ENCODE data around the gene ATP6V1B1. TPM values are rescaled to one million over a fixed set of nuclear protein-coding genes. Genes with fewer than 3 reads are reported as not detected.

ATP6V1B1 gene
- polyA plus RNA-seq (0.13 TPM in 1 of 3 replicates, not detected in the others), polyA minus RNA-seq (not detected in 3 replicates)
- 0.62 TPM for polyA plus RNA-seq (2011; ENCODE audit: low read depth)
- not detected in 2 replicates for polyA plus RNA-seq (2011; cell fraction: cytosol; rRNA removed)
- polyA plus RNA-seq (2011; cell fraction: nucleus; rRNA removed), result 0.37 and 0.55 TPM in 2 replicates
- polyA plus RNA-seq (2012; ENCODE audit: low replicate concordance), result not detected in 2 replicates
- polyA minus RNA-seq (2011; cell fraction: cytosol; rRNA and poly(A)+ RNA removed), result not detected
- polyA minus RNA-seq (2011; cell fraction: nucleus; rRNA and poly(A)+ RNA removed), result not detected in 2 replicates

- dilution Hi-C loops (cut with MboI; ENCODE audit: extremely low pct_ligation_motif_present, low sequenced_read_pairs), result no loop called here
- H3K4me1 ChIP-seq (ENCODE audit: control insufficient read depth, extremely low read depth, insufficient read depth, low read length), result no peaks in the 10 kb centered on the region
- H3K36me3 ChIP-seq (ENCODE audit: control insufficient read depth in 2 of 2, extremely low read depth in 1 of 2, insufficient read depth in 2 of 2, low read length in 2 of 2), result no peaks in the 10 kb centered on the region
- H3K27me3 ChIP-seq (ENCODE audit: control insufficient read depth, extremely low read depth, insufficient read depth, low read length), result peaks cover 16% of the 10 kb centered on the region
- TF ChIP-seq, protein P1, sequence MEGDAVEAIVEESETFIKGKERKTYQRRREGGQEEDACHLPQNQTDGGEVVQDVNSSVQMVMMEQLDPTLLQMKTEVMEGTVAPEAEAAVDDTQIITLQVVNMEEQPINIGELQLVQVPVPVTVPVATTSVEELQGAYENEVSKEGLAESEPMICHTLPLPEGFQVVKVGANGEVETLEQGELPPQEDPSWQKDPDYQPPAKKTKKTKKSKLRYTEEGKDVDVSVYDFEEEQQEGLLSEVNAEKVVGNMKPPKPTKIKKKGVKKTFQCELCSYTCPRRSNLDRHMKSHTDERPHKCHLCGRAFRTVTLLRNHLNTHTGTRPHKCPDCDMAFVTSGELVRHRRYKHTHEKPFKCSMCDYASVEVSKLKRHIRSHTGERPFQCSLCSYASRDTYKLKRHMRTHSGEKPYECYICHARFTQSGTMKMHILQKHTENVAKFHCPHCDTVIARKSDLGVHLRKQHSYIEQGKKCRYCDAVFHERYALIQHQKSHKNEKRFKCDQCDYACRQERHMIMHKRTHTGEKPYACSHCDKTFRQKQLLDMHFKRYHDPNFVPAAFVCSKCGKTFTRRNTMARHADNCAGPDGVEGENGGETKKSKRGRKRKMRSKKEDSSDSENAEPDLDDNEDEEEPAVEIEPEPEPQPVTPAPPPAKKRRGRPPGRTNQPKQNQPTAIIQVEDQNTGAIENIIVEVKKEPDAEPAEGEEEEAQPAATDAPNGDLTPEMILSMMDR (optimal IDR thresholded peaks at IDR 0.05 in 1 of 3, IDR thresholded peaks at IDR 0.05 in 1 of 3, conservative IDR thresholded peaks at IDR 0.05 in 1 of 3; ENCODE audit: extremely low read depth in 1 of 3, insufficient read depth in 2 of 3, low read length in 3 of 3), result no peak
- TF ChIP-seq EZH2 (IDR thresholded peaks at IDR 0.05; ENCODE audit: low read length), result no peak
- no peak within 1 kb of the TSS for H3K4me2 ChIP-seq (ENCODE audit: control insufficient read depth, extremely low read depth, insufficient read depth, low read depth, low read length)
- no peak for DNase-seq (ENCODE audit: low read depth, low spot score)
- no peaks in the 10 kb centered on the region for H4K20me1 ChIP-seq (ENCODE audit: control insufficient read depth, extremely low read depth, insufficient read depth, low read length)
- H3K4me3 ChIP-seq (ENCODE audit: control insufficient read depth in 2 of 3, extremely low read depth in 1 of 3, insufficient read depth in 2 of 3, low read depth in 1 of 3, low read length in 3 of 3), result no peak within 1 kb of the TSS
- H2AFZ ChIP-seq (ENCODE audit: control insufficient read depth, low read length), result no peak within 1 kb of the TSS
- no peak within 1 kb of the TSS for H3K27ac ChIP-seq (ENCODE audit: control insufficient read depth, insufficient read depth, low read length)
- H3K9me3 ChIP-seq (ENCODE audit: control insufficient read depth, low read depth, low read length), result no peaks in the 10 kb centered on the region
- no peak within 1 kb of the TSS for H3K9ac ChIP-seq (ENCODE audit: control insufficient read depth, extremely low read depth, insufficient read depth, low read length)
- no peaks in the 10 kb centered on the region for H3K79me2 ChIP-seq (ENCODE audit: control insufficient read depth, insufficient read depth, low read length)
- H3K9me1 ChIP-seq (ENCODE audit: control insufficient read depth, extremely low read depth, insufficient read depth, low read length), result no peaks in the 10 kb centered on the region
- FAIRE-seq, result no peak
These were observed at the start of gene ATP6V1B1 for GRCh38 chr2:70935468-70936164. Gene ATP6V1B1, plus strand, starts transcription at chr2:70935900. Its CDS starts 55 bp downstream, at chr2:70935955.

- Histone ChIP-seq H3K9ac (ENCODE audit: control insufficient read depth, extremely low read depth, insufficient read depth, low read length) (no peak overlapping the region), H3K9me1 (ENCODE audit: control insufficient read depth, extremely low read depth, insufficient read depth, low read length) (no peaks in the 10 kb centered on the region), H3K79me2 (ENCODE audit: control insufficient read depth, insufficient read depth, low read length) (no peaks in the 10 kb centered on the region), H3K4me2 (ENCODE audit: control insufficient read depth, extremely low read depth, insufficient read depth, low read depth, low read length) (no peak overlapping the region), H3K4me3 (ENCODE audit: control insufficient read depth in 2 of 3, extremely low read depth in 1 of 3, insufficient read depth in 2 of 3, low read depth in 1 of 3, low read length in 3 of 3) (no peak overlapping the region), H3K9me3 (ENCODE audit: control insufficient read depth, low read depth, low read length) (no peaks in the 10 kb centered on the region), H3K27ac (ENCODE audit: control insufficient read depth, insufficient read depth, low read length) (no peak overlapping the region), H2AFZ (ENCODE audit: control insufficient read depth, low read length) (no peak overlapping the region), H3K4me1 (ENCODE audit: control insufficient read depth, extremely low read depth, insufficient read depth, low read length) (peaks cover 4% of the 10 kb centered on the region), H4K20me1 (ENCODE audit: control insufficient read depth, extremely low read depth, insufficient read depth, low read length) (peaks cover 9% of the 10 kb centered on the region), H3K27me3 (ENCODE audit: control insufficient read depth, extremely low read depth, insufficient read depth, low read length) (peaks cover 83% of the 10 kb centered on the region), H3K36me3 (ENCODE audit: control insufficient read depth in 2 of 2, extremely low read depth in 1 of 2, insufficient read depth in 2 of 2, low read length in 2 of 2) (no peaks in the 10 kb centered on the region)
- dilution Hi-C loops (cut with MboI; ENCODE audit: extremely low pct_ligation_motif_present, low sequenced_read_pairs), result no loop called here
- DNase-seq (ENCODE audit: low read depth, low spot score) (no peak), FAIRE-seq (no peak)
- no peak for TF ChIP-seq EZH2 (IDR thresholded peaks at IDR 0.05; ENCODE audit: low read length)
- TF ChIP-seq, protein P1 (optimal IDR thresholded peaks at IDR 0.05 in 1 of 3, IDR thresholded peaks at IDR 0.05 in 1 of 3, conservative IDR thresholded peaks at IDR 0.05 in 1 of 3; ENCODE audit: extremely low read depth in 1 of 3, insufficient read depth in 2 of 3, low read length in 3 of 3), result no peak
These were observed 49.1 kb upstream of the ATP6V1B1 start for GRCh38 chr2:70886541-70886987.

All from keratinocyte (primary cell).